ENCODE results near the gene ENOSF1.
A peak's percentile ranks its signal among the peaks of the same experiment; 100 is the strongest.

GRCh38 chr18:712401-713134, at the start of gene ENOSF1:
- TF ChIP-seq CTCF (conservative IDR thresholded peaks at IDR 0.05; ENCODE audit: low read depth, low read length), result peak; percentile 69
- TF ChIP-seq EZH2 (IDR thresholded peaks at IDR 0.05; ENCODE audit: borderline replicate concordance, low read depth, low read length, poor library complexity, severe bottlenecking), result no peak

All from A673 (cell line).